Measurements from ENCODE around the gene ZFYVE9. TPM values are rescaled to one million over a fixed set of nuclear protein-coding genes. Genes with fewer than 3 reads are reported as not detected.

Gene ZFYVE9
- 28.3 and 36.6 TPM in 2 replicates for total RNA-seq

GRCh38 chr1:52141513-52142219 lies at the start of gene ZFYVE9:
ZFYVE9 (plus strand) TSS chr1:52142089; CDS start chr1:52233207, 91,118 bp downstream.

GRCh38 chr1:52365746-52366516 lies 224.0 kb downstream of the ZFYVE9 start, which contains the start of gene CC2D1B:
CC2D1B (minus strand) TSS chr1:52366205; CDS start chr1:52364620, 1,585 bp downstream.

Other genes with a start within 250 kb of the ZFYVE9 start
- gene RAB3B, start 151.4 kb upstream of the ZFYVE9 start, total RNA-seq, result 10.0 and 21.7 TPM in 2 replicates
- gene KTI12, start 108.3 kb upstream of the ZFYVE9 start, total RNA-seq, result 10.6 and 10.7 TPM in 2 replicates
- 15.8 and 18.8 TPM in 2 replicates for gene TXNDC12, start 86.9 kb upstream of the ZFYVE9 start, total RNA-seq
- 28.6 and 30.1 TPM in 2 replicates for gene BTF3L4, start 85.8 kb upstream of the ZFYVE9 start, total RNA-seq
- gene CC2D1B, start 224.1 kb downstream of the ZFYVE9 start, total RNA-seq, result 17.9 and 22.8 TPM in 2 replicates